ENCODE results near the gene FFAR4.

- TF ChIP-seq NFRKB (IDR thresholded peaks at IDR 0.05) (no peak), BHLHE40 (IDR thresholded peaks at IDR 0.05; ENCODE audit: borderline replicate concordance) (no peak), FOXA1 (IDR thresholded peaks at IDR 0.05) (no peak), FOXM1 (IDR thresholded peaks at IDR 0.05; ENCODE audit: borderline replicate concordance) (no peak), L3MBTL2 (conservative IDR thresholded peaks at IDR 0.05) (no peak), ELF4 (IDR thresholded peaks at IDR 0.05) (no peak)
Measured at GRCh38 chr10:93622942-93623341, 56.5 kb downstream of the FFAR4 start.
